A549 (cell line): ENCODE results near the gene MED12L. TPM values are rescaled to one million over a fixed set of nuclear protein-coding genes. Genes with fewer than 3 reads are reported as not detected.

Experiments used
- ATAC-seq, 2 experiments: fragments of 200-7000 bp in 1 of 2; fragments of >200 bp in 1 of 2; cut with Nextera tagmentation in 1 of 2; cut with Tn5 transposase in 1 of 2; 3 replicates each; pipeline versions ENCODE4 v1.8.0 to v1.9.1; 2018 to 2020; ENCODE audit warnings: mild to moderate bottlenecking in 1 of 2, moderate library complexity in 1 of 2
- CTCF ChIA-PET: fragments of 300-600 bp; sonication (Branson Sonifier 250); formaldehyde crosslinking; extraction: SDS; loops from one replicate; lab custom pipeline; 2021; ENCODE audit warnings: antibody characterized with exemption, inconsistent platforms; lab: Yijun Ruan, JAX
- POLR2A ChIA-PET: fragments of 350-600 bp; formaldehyde crosslinking; extraction: SDS; loops from one replicate; lab custom pipeline; 2021; ENCODE audit warnings: antibody characterized with exemption, inconsistent platforms; lab: Yijun Ruan, JAX
- DNase-seq, 2 experiments: peaks; one replicate each; pipeline versions ENCODE4 v3.0.0 to v3.0.0-alpha.2; 2011 to 2016; ENCODE audit warnings: low read depth in 1 of 2, low spot score in 1 of 2
- FAIRE-seq: peaks from 2 replicates; lab custom pipeline; 2011; peaks lifted over from hg19 to GRCh38; lab: Jason Lieb, UNC
- H3K27ac ChIP-seq, 2 experiments: fragments of >200 bp; sonication (Bioruptor Twin); formaldehyde crosslinking; 3 replicates each; pipeline ENCODE4 v1.5.1; 2016 to 2017
- H3K4me1 ChIP-seq: fragments of >200 bp; sonication (Bioruptor Twin); formaldehyde crosslinking; 3 replicates; pipeline ENCODE4 v1.6.1; 2016
- H3K4me2 ChIP-seq: fragments of >200 bp; sonication (Bioruptor Twin); formaldehyde crosslinking; 3 replicates; pipeline ENCODE4 v1.6.1; 2016
- H3K4me3 ChIP-seq: fragments of >200 bp; sonication (Bioruptor Twin); formaldehyde crosslinking; 3 replicates; pipeline ENCODE4 v1.5.1; 2016
- H3K9me3 ChIP-seq: fragments of >200 bp; sonication (Bioruptor Twin); formaldehyde crosslinking; 3 replicates; pipeline ENCODE4 v1.6.1; 2016
- ATOH8 ChIP-seq: fragments of 250-450 bp; sonication (Bioruptor Pico); IDR thresholded peaks from 2 replicates; pipeline ENCODE4 v1.5.0; 2020; ENCODE audit warnings: low read depth, mild to moderate bottlenecking, moderate library complexity
- BCL3 ChIP-seq: fragments of >200 bp; sonication (Bioruptor Twin); formaldehyde crosslinking; IDR thresholded peaks from 3 replicates; pipeline ENCODE4 v1.6.1; 2016
- CBX8 ChIP-seq: fragments of 200-600 bp; sonication (generic); IDR thresholded peaks from 2 replicates; pipeline ENCODE4 v1.6.1; 2016
- CEBPB ChIP-seq, 2 experiments: fragments of >200 bp in 1 of 2; sonication (Bioruptor Twin) in 1 of 2; formaldehyde crosslinking in 1 of 2; IDR thresholded peaks; 2 replicates each; pipeline ENCODE4 v1.6.1; 2012 to 2016
- CHD2 ChIP-seq: fragments of 150-350 bp; IDR thresholded peaks from 2 replicates; pipeline ENCODE4 v1.6.1; 2014; ENCODE audit warnings: low read length; ENCODE audit not compliant: partially characterized antibody
- E2F6 ChIP-seq: IDR thresholded peaks from 2 replicates; pipeline ENCODE4 v1.6.1; 2012; ENCODE audit warnings: low read depth, borderline replicate concordance
- EP300 ChIP-seq, 2 experiments: fragments of >200 bp; sonication (Bioruptor Twin); formaldehyde crosslinking; IDR thresholded peaks; 2 replicates in 1 of 2; 3 replicates in 1 of 2; pipeline ENCODE4 v1.6.1; 2016 to 2017
- FOSL2 ChIP-seq, 2 experiments: fragments of 450-650 bp in 1 of 2; fragments of >200 bp in 1 of 2; sonication (Bioruptor Twin) in 1 of 2; formaldehyde crosslinking; IDR thresholded peaks; 2 replicates each; pipeline versions ENCODE4 v1.5.0 to v1.6.1; 2016 to 2020; ENCODE audit warnings: mild to moderate bottlenecking in 1 of 2, moderate library complexity in 1 of 2
- GATA3 ChIP-seq: IDR thresholded peaks from 2 replicates; pipeline ENCODE4 v1.6.1; 2012; ENCODE audit warnings: borderline replicate concordance
- HES2 ChIP-seq: fragments of >200 bp; sonication (Bioruptor Twin); formaldehyde crosslinking; IDR thresholded peaks from 2 replicates; pipeline ENCODE4 v1.6.1; 2016
- HOXB5 ChIP-seq: fragments of 250-450 bp; sonication (Bioruptor Pico); IDR thresholded peaks from 2 replicates; pipeline ENCODE4 v1.5.0; 2020; ENCODE audit warnings: mild to moderate bottlenecking, moderate library complexity
- JUN ChIP-seq, 2 experiments: fragments of >200 bp; sonication (Bioruptor Twin); formaldehyde crosslinking; IDR thresholded peaks; 2 replicates in 1 of 2; 3 replicates in 1 of 2; pipeline ENCODE4 v1.6.1; 2016 to 2017
- KDM1A ChIP-seq: fragments of 200-600 bp; sonication (generic); IDR thresholded peaks from 2 replicates; pipeline ENCODE4 v1.6.1; 2016; ENCODE audit warnings: low read depth, mild to moderate bottlenecking
- KDM5A ChIP-seq: fragments of 200-600 bp; sonication (generic); IDR thresholded peaks from 2 replicates; pipeline ENCODE4 v1.6.1; 2016; ENCODE audit warnings: antibody characterized with exemption, mild to moderate bottlenecking
- MAX ChIP-seq: IDR thresholded peaks from 2 replicates; pipeline ENCODE4 v1.6.1; 2012
- MAZ ChIP-seq: fragments of 150-350 bp; IDR thresholded peaks from 2 replicates; pipeline ENCODE4 v1.6.1; 2014; ENCODE audit warnings: antibody characterized with exemption, low read depth, low read length, borderline replicate concordance
- NFE2L2 ChIP-seq: fragments of 150-350 bp; conservative IDR thresholded peaks from 2 replicates; pipeline ENCODE4 v1.6.1; 2014; ENCODE audit warnings: low read length
- RARB ChIP-seq: fragments of 250-450 bp; sonication (Bioruptor Pico); IDR thresholded peaks from 2 replicates; pipeline ENCODE4 v1.8.0; 2021; ENCODE audit warnings: mild to moderate bottlenecking, moderate library complexity
- RFX5 ChIP-seq: fragments of 450-650 bp; IDR thresholded peaks from 2 replicates; pipeline ENCODE4 v1.7.1; 2014; ENCODE audit warnings: antibody characterized with exemption, mild to moderate bottlenecking, moderate library complexity
- SMC3 ChIP-seq: fragments of >200 bp; sonication (Bioruptor Twin); formaldehyde crosslinking; IDR thresholded peaks from 3 replicates; pipeline ENCODE4 v1.6.1; 2018; ENCODE audit warnings: inconsistent platforms
- USF2 ChIP-seq: fragments of 450-650 bp; IDR thresholded peaks from 2 replicates; pipeline ENCODE4 v1.6.1; 2014; ENCODE audit warnings: antibody characterized with exemption
- ZFP36 ChIP-seq: fragments of 450-650 bp; IDR thresholded peaks from 2 replicates; pipeline ENCODE4 v1.6.1; 2014; ENCODE audit warnings: borderline replicate concordance; ENCODE audit not compliant: partially characterized antibody
- ZNF302 ChIP-seq: fragments of 250-450 bp; sonication (Bioruptor Pico); IDR thresholded peaks from 2 replicates; pipeline ENCODE4 v1.9.0; 2021; ENCODE audit warnings: inconsistent platforms, mild to moderate bottlenecking, moderate library complexity
- WGBS: methylation state at CpG from one replicate; pipeline ENCODE4 v1.1.6; 2017; ENCODE audit errors: missing lambda C conversion rate; 5-methylcytosine and 5-hydroxymethylcytosine counted together
- polyA plus RNA-seq, 4 experiments: library from polyadenylated mRNA; depleted of rRNA in 3 of 4; stranded (reverse); fragments of >200 nt; fragmentation: RNase III in 1 of 4; extraction: RNeasy Plus Mini Kit Qiagen cat#74134 plus additional on column Dnase treatment in 1 of 4; gene quantifications; 2 replicates in 3 of 4; 3 replicates in 1 of 4; pipeline ENCODE4 v1.2.3, GENCODE V29; 2011 to 2017

MED12L gene
- polyA plus RNA-seq, 2 of the 4 experiments (the other 2 are of a cell fraction): 0.32 to 0.63 TPM

- no peak for TF ChIP-seq GATA3
- TF ChIP-seq HOXB5 (CRISPR knock-in tag): no peak
These were observed 243.9 kb downstream of the MED12L start, which contains the start of gene P2RY13 (continued) for GRCh38 chr3:151329363-151329762.

- DNase-seq (no peak), FAIRE-seq (no peak), ATAC-seq (no peak)
- no peak for TF ChIP-seq FOSL2 (IDR thresholded peaks at IDR 0.05)
- no peak for TF ChIP-seq FOSL2 (CRISPR knock-in tag; IDR thresholded peaks at IDR 0.05)
- no peak for TF ChIP-seq BCL3
- no peak for TF ChIP-seq CHD2
- no peak for TF ChIP-seq EP300 (IDR thresholded peaks at IDR 0.05)
- no peak for TF ChIP-seq USF2
- TF ChIP-seq ZNF302 (CRISPR knock-in tag): no peak
- no peak for TF ChIP-seq SMC3
- no peak overlapping the region for H3K27ac ChIP-seq
- H3K4me3 ChIP-seq: no peak overlapping the region
- peaks cover 13% of the 10 kb centered on the region; the same call in 2 of the 3 replicates for H3K4me1 ChIP-seq
- POLR2A ChIA-PET: no interaction called here
- no peak overlapping the region for H3K4me2 ChIP-seq
- H3K9me3 ChIP-seq: no peaks in the 10 kb centered on the region
- 86% methylated on average over 4 of the region's 4 CpGs for WGBS
- CTCF ChIA-PET: interaction anchor here (0.9 kb wide), 1 partner anchor 137 kb away, joined by 3 read pairs; no protein-coding TSS in a partner anchor
These were observed 244.9 kb downstream of the MED12L start for GRCh38 chr3:151330379-151330778.

- TF ChIP-seq RARB (CRISPR knock-in tag) (no peak), RFX5 (no peak), EP300 (IDR thresholded peaks at IDR 0.05) (no peak), MAZ (no peak), ZFP36 (no peak), KDM1A (no peak), JUN (IDR thresholded peaks at IDR 0.05) (no peak), CEBPB (IDR thresholded peaks at IDR 0.05) (no peak), CHD2 (no peak), HES2 (no peak)
- Histone ChIP-seq H3K4me2 (no peak overlapping the region), H3K4me3 (no peak overlapping the region), H3K27ac (no peak overlapping the region), H3K4me1 (peaks cover 13% of the 10 kb centered on the region; the same call in 2 of the 3 replicates), H3K9me3 (no peaks in the 10 kb centered on the region)
- ChIA-PET CTCF (interaction anchor here (1.3 kb wide), 1 partner anchor 103 kb away, joined by 5 read pairs; no protein-coding TSS in a partner anchor), POLR2A (no interaction called here)
- DNase-seq (no peak), ATAC-seq (no peak), FAIRE-seq (no peak)
These were observed 245.4 kb downstream of the MED12L start for GRCh38 chr3:151330899-151331298.

GRCh38 chr3:151331696-151332095 lies 246.2 kb downstream of the MED12L start:
- H3K4me2 ChIP-seq: no peak overlapping the region
- TF ChIP-seq CBX8 (no peak), MAX (no peak), KDM5A (no peak), E2F6 (no peak), ATOH8 (CRISPR knock-in tag) (no peak), USF2 (no peak), KDM1A (no peak), NFE2L2 (no peak)
- TF ChIP-seq, all 56 proteins: peak for 0
- DNase-seq (no peak), ATAC-seq (no peak), FAIRE-seq (no peak)
- Histone ChIP-seq H3K9me3 (no peaks in the 10 kb centered on the region), H3K4me1 (peaks cover 13% of the 10 kb centered on the region; the same call in 2 of the 3 replicates), H3K27ac (no peak overlapping the region), H3K4me3 (no peak overlapping the region)
- ChIA-PET CTCF (interaction anchor here (1.3 to 1.6 kb wide), 2 partner anchors 27 to 104 kb away, joined by 4 to 5 read pairs; no protein-coding TSS in a partner anchor), POLR2A (no interaction called here)
- 83% methylated on average over 2 of the region's 2 CpGs for WGBS
